Right atrium auricular region (tissue), 2 donors: Measurements from ENCODE around the gene MLXIP. TPM values are rescaled to one million over a fixed set of nuclear protein-coding genes. Genes with fewer than 3 reads are reported as not detected.
A peak's percentile ranks its signal among the peaks of the same experiment; 100 is the strongest.

ENCODE experiments used
- DNase-seq: peaks from one replicate; pipeline ENCODE4 v3.0.0-alpha.2; 2019; ENCODE audit warnings: low spot score
- H3K27ac ChIP-seq, 2 donors: fragments of 200-600 bp; sonication (generic); 1 replicate in 1 of 2; 2 replicates in 1 of 2; pipeline ENCODE4 v1.5.1; 2016 to 2019
- H3K27me3 ChIP-seq, 2 donors: fragments of 200-600 bp; sonication (generic); one replicate each; pipeline versions ENCODE4 v1.5.1 to v1.6.0; 2017 to 2019
- H3K36me3 ChIP-seq: fragments of 200-600 bp; sonication (generic); one replicate; pipeline ENCODE4 v1.5.1; 2016
- H3K4me1 ChIP-seq, 2 donors: fragments of 200-600 bp; sonication (generic); one replicate each; pipeline versions ENCODE4 v1.5.1 to v1.6.0; 2017 to 2019
- H3K4me3 ChIP-seq, 2 donors: fragments of 200-600 bp; sonication (generic); 1 replicate in 1 of 2; 2 replicates in 1 of 2; pipeline ENCODE4 v1.5.1; 2017 to 2019; ENCODE audit warnings: mild to moderate bottlenecking in 1 of 2, moderate library complexity in 1 of 2
- H3K9me3 ChIP-seq, 2 donors: fragments of 200-600 bp; sonication (generic); one replicate each; pipeline ENCODE4 v1.5.1; 2019
- total RNA-seq, 2 donors: library from RNA; depleted of rRNA; stranded (reverse); fragments of >200 nt; gene quantifications; one replicate each; pipeline ENCODE4 v1.1.0, GENCODE V29; 2016
- TF ChIP-seq, protein P1 (sequence below), 2 donors: fragments of 200-600 bp; sonication (generic); IDR thresholded peaks; one replicate each; pipeline ENCODE4 v1.5.1; 2019; ENCODE audit warnings: antibody characterized with exemption in 2 of 2

Gene MLXIP
- total RNA-seq, 2 donors from 2014 or later, result 14.2 to 24.1 TPM

DNA sequence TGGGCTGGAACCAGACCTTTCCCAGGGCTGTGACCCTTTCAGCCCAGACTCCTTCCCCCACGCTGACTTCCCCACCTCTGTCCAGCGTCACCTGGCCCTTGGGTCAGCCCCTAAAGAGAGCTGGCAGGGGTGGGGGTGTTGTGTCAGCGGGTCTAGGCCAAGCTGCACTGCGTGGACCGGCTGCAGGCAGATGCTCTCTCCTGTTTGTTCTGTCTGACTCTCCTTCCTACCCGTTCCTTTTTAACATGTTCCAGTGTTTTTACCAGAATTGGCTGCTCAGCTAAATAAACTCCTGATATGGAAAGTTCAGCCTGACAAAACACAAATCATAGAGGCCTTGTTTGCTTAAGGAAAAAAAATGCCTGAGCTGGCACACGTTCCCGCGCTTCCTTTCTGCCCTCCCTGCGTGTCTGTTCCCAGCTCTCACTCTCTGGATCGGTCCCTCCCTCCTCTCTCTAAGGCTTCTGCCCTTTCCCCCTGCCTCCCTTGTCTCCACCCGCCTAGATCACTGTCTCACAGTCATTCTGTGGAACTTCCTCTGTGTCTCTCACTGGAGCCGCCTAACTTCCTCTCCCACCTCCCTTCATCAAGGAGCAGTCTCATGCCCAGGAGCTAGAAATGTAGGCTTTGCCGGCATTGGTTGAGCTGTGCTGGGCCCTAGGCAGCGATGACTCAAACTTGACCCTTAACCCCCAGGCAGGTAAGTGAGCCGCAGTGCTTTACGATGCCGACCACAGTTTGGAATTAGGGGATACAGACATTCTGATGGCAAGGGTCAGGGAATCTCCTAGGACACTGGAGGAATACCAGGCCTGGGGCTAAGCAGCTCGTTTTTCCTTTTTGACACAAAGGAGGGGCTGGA lies 15.5 kb upstream of the MLXIP start:
- H3K36me3 ChIP-seq, result peaks cover 12% of the 10 kb centered on the region
- no peaks in the 10 kb centered on the region for H3K27me3 ChIP-seq
- TF ChIP-seq, protein P1, sequence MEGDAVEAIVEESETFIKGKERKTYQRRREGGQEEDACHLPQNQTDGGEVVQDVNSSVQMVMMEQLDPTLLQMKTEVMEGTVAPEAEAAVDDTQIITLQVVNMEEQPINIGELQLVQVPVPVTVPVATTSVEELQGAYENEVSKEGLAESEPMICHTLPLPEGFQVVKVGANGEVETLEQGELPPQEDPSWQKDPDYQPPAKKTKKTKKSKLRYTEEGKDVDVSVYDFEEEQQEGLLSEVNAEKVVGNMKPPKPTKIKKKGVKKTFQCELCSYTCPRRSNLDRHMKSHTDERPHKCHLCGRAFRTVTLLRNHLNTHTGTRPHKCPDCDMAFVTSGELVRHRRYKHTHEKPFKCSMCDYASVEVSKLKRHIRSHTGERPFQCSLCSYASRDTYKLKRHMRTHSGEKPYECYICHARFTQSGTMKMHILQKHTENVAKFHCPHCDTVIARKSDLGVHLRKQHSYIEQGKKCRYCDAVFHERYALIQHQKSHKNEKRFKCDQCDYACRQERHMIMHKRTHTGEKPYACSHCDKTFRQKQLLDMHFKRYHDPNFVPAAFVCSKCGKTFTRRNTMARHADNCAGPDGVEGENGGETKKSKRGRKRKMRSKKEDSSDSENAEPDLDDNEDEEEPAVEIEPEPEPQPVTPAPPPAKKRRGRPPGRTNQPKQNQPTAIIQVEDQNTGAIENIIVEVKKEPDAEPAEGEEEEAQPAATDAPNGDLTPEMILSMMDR (IDR thresholded peaks at IDR 0.05), result no peak
- no peaks in the 10 kb centered on the region for H3K9me3 ChIP-seq
- H3K4me1 ChIP-seq, result peaks cover 0 to 46% of the 10 kb centered on the region in 2 donors
- peak overlapping the region; percentile 73 to 76 for H3K27ac ChIP-seq
- H3K4me3 ChIP-seq, result no peak overlapping the region
- DNase-seq, result no peak

DNA sequence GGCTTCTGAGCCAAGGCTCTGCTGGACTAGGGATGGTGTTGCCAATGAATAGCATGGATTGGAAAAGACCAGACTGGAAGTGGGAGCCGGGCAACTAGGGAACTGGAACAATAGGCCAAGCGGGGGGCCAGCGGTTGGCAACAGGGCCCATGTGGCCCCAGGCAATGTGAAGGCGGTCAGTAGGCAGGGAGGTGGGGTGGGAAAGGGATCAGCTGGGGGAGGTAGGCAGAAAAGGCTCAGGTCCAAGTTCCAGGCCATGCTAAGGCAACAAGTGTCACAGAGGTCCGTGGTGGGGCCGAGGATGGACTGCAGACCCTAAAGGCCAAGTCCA lies 14.9 kb upstream of the MLXIP start:
- no peaks in the 10 kb centered on the region for H3K9me3 ChIP-seq
- TF ChIP-seq, protein P1 (IDR thresholded peaks at IDR 0.05), result no peak
- H3K4me3 ChIP-seq, result no peak overlapping the region
- peaks cover 0 to 46% of the 10 kb centered on the region in 2 donors for H3K4me1 ChIP-seq
- H3K27ac ChIP-seq, result peak overlapping the region; percentile 73 to 76
- H3K27me3 ChIP-seq, result no peaks in the 10 kb centered on the region
- H3K36me3 ChIP-seq, result peaks cover 8% of the 10 kb centered on the region
- DNase-seq, result no peak

DNA sequence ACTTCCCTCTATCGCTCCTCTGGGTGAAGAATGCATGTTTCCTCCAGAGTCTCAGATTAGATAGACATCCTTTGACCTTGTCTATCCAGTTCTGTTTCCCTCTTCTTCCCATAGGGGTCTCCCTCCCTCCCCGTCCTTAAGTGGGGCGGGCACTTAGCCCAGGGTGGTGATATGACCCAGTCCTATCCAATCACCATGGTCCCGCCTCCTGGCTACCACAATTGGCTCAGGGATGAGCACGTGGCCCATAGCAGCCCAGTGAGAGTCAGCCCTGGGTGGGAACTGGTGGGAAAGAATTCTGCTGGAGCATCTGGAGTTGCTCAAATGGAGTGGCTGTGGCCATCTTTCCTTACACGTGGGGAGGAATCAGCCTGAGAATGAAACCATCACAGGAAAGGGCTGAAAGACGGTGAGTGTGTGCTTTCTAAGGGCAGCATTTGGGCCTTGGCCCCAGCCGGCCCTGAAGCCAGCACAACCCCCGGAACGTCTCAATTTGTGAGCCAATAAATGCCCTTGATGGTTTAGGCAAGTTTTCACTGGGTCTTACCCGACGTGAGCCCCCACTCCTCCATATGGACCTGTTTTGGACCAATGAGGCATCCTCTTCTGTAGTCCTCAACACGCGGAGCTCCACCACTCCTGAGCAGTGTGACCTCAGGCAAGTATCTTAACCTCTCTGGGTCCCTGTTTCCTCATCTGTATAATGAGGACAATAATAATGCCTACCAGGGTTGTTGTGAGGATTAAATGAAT lies 14.4 kb upstream of the MLXIP start:
- Histone ChIP-seq H3K9me3 (no peaks in the 10 kb centered on the region), H3K36me3 (peaks cover 3% of the 10 kb centered on the region), H3K4me3 (peak overlapping the region in 1 of 2 donors; percentile 11), H3K27ac (peak overlapping the region; percentile 73 to 76), H3K27me3 (no peaks in the 10 kb centered on the region), H3K4me1 (peaks cover 0 to 46% of the 10 kb centered on the region in 2 donors)
- peak; percentile 95 for DNase-seq
- TF ChIP-seq, protein P1 (IDR thresholded peaks at IDR 0.05), result peak in 1 of 2 donors; percentile 44

DNA sequence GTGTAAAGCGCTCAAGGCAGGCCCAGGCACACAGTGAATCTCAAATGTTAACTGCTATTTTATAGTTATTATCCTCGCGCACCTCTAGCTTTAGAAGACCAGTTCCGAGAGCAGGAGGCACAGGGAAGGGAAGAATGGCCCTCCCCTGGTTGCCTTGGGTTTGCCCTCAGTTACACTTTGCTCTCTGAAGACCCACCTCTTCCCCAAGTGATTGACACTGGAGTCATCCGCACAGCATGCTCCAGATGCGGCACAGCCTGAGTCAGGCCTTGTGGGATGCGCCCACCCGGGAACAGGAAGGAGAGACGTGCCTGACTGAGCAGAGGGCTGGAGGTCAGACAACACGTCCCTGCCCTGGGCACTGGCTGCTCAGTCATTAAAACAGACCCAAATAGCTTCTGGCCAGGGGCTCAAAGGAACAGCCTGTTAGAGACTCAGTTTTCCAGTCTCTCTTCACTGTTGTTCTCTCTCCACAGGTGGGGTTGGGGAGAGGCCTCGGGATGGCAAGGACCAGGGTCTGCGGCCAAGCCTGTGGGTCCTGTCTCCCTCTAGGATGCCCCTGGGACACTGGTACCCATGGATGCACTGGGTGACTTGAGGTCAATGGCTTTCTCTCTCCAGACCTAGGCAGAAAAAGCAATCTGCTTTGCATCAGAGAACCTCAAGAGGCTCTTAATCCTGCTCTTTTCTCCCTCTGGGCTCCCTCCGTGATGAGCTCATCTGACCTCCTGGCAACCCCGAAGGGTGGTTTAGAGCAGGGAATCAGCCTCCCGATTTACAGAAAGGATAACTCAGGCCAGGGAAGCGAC lies 13.6 kb upstream of the MLXIP start:
- TF ChIP-seq, protein P1 (IDR thresholded peaks at IDR 0.05), result no peak
- no peaks in the 10 kb centered on the region for H3K9me3 ChIP-seq
- H3K4me3 ChIP-seq, result peak overlapping the region in 1 of 2 donors; percentile 11
- peak overlapping the region; percentile 58 to 73 for H3K27ac ChIP-seq
- H3K27me3 ChIP-seq, result no peaks in the 10 kb centered on the region
- H3K4me1 ChIP-seq, result peaks cover 0 to 40% of the 10 kb centered on the region in 2 donors
- H3K36me3 ChIP-seq, result no peaks in the 10 kb centered on the region
- no peak for DNase-seq

DNA sequence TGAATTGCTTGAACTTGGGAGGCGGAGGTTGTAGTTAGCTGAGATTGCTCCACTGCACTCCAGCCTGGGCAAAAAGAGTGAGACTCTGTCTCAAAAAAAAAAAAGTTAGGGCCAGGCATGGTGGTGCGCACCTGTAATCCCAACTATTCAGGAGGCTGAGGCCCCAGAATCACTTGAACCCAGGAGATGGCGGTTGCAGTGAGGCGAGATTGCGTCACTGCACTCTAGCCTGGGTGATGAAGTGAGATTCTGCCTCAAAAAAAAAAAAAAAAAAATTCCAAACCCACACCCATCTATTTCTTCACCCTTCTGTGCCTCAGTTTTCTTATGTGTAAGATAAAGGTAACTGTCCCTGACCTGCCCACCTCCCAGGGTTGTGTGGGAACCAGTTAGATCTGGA lies 11.0 kb upstream of the MLXIP start:
- Histone ChIP-seq H3K27ac (no peak overlapping the region), H3K9me3 (no peaks in the 10 kb centered on the region), H3K36me3 (no peaks in the 10 kb centered on the region), H3K4me3 (no peak overlapping the region), H3K4me1 (peaks cover 0 to 37% of the 10 kb centered on the region in 2 donors), H3K27me3 (no peaks in the 10 kb centered on the region)
- no peak for DNase-seq
- TF ChIP-seq, protein P1 (IDR thresholded peaks at IDR 0.05), result no peak
